ENCODE data around the gene RNPEPL1. TPM values are rescaled to one million over a fixed set of nuclear protein-coding genes. Genes with fewer than 3 reads are reported as not detected.
A peak's percentile ranks its signal among the peaks of the same experiment; 100 is the strongest.

The RNPEPL1 gene
- total RNA-seq, 1 experiment from 2014 or later, result 2.7 TPM

DNA sequence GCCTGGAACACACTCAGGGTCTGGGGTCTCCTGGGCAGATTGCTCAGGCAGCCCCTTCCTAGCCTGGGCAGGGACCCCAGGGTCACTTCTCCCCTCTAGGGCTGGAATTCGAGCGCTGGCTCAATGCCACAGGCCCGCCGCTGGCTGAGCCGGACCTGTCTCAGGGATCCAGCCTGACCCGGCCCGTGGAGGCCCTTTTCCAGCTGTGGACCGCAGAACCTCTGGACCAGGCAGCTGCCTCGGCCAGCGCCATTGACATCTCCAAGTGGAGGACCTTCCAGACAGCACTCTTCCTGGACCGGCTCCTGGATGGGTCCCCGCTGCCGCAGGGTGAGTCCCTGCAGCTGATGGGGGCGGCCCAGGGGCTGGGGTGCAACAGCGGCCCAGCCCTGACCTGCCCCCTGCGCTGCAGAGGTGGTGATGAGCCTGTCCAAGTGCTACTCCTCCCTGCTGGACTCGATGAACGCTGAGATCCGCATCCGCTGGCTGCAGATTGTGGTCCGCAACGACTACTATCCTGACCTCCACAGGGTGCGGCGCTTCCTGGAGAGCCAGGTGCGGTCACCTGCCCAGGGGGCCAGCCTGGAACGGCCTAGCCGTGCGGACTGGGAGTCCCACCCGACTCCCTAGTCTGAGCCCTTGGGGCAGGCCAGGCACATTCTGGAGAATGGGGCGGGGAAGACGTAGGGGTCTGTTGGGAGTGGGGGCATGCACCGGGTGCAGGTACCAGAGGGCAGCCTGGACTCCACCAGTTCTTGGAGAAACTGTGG is 8.3 kb downstream of the RNPEPL1 start:
- DNase-seq (ENCODE audit: low spot score), result no peak

GRCh38 chr2:240577281-240578109 is 9.2 kb downstream of the RNPEPL1 start:
- DNase-seq (ENCODE audit: low spot score), result no peak

DNA sequence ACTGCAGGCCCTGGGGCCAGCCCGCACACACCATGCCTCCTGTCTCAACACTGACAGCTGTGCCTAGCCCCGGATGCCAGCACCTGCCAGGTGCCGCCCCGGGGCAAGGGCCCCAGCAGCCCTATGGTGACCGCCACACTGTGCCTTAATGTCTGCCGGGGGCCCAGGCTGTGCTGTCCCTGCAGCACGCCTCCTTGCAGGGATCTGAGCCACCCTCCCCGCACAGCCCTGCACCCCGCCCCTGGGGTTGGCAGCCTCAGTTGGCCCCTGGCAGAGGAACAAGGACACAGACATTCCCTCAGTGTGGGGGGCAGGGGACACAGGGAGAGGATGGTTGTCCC is 9.8 kb downstream of the RNPEPL1 start:
- no peak for DNase-seq (ENCODE audit: low spot score)

DNA sequence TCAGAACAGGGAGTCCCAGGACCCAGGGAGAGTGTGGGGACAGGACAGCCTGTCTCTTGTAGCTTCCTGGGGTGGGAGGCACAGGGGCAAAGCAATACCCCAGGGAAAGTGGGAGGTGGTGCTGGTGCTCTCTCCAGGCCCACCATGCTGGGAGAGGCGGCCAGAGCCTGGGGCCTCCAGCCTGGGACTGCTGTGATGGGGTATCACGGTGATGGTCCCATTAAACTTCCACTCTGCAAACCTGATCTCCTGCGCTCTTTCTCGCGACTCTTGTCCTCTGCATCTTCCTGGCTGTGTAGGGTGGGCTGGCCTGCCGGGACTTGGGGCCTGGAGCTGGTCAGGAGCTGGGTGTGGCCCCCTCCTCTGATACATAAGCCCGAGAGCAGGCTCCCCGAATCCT is 10.2 kb downstream of the RNPEPL1 start:
- no peak for DNase-seq (ENCODE audit: low spot score)

DNA sequence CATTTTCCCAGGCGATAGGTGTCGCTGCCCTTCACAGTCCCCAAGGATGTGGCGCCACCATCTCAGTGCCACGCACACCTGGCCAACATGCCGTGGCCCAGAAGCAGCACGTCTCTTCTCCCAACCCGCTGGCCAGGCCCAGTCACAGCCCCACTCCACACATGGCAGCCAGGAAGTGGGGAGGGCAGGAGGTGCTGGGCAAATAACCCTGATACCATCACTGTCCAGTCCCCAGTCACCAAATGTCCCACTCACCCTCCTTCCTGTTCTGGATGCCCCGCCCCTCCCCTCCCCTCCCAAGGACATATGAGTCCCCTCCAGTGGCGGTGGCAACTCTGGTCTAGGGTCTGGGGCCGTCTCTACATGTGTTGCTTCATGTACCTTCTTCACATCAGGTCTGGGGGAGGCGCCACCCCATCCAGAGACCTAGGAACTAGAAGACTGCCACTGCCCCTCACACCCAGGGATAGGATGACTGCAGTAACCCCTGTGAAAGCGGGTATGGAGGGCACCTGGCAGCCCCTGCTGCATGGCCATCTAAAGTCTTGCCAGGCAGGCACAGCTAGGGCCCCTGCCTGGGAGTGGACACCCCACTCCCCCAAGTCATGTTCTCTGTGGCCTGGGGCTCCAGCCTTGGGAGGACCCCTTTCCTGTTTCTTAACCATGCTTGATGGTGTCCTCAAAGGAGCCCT is 10.9 kb downstream of the RNPEPL1 start:
- no peak for DNase-seq (ENCODE audit: low spot score)

DNA sequence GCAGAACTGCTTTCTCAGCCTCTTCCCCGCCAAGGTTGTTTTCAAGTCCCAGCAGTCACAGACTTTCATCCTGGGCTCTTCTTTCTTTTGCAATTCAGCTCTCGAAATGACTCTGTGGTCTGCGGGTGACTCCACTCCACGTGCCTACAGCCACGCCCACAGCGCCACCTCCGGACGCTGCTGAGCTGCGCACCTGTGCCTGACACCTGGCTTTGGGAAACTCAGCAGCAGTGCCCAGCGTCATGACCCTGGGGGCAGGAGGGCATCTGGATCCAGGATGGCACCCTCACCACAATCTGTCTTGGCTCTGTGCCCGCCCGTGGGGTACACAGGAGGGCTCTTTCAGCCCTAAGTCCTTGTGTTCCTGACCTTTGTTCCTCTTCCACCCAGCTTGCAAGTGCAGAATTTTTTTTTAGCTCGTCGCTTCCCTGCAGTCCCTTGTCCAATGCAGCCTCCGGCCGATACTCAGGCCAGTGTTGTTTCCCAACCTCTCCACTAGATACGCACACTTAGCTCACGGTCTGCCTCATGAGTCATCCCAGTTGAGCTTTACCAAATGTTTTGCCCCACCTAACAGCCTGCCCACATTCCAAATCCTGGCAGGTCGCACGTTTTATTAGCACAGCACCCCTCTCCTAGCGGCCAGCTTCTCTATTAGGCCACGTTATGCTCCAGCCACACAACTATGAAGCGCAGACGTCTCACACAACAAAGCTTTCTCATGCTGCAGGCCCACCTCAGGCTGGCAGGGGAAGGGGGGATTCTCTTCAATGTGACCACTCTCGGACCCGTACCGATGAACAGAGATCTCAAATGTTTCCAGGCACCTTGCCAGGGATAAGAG is 11.7 kb downstream of the RNPEPL1 start:
- DNase-seq (ENCODE audit: low spot score), result peak; percentile 89

- no peak for DNase-seq (ENCODE audit: low spot score)
These were observed 13.5 kb downstream of the RNPEPL1 start for GRCh38 chr2:240581811-240582210.

GRCh38 chr2:240582781-240583180 is 14.5 kb downstream of the RNPEPL1 start:
- DNase-seq (ENCODE audit: low spot score), result no peak

DNA sequence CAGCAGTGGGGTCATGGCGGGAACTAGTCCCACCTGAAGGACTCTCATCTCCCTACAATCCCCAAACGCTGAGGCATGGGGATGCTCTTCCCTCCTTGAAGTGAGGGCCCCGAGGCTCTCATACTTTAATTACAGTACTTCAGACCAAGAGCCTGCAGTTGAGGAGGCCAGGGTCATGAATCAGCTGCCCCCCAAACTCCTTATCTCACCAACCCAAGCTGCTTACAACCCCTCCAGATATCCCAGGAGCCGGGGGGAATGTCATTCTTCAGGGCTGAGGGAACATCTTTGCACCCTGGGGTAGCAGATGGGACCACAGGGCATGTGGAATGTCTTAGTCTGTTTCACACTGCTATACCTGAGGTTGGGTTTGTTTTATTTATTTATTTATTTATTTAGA is 15.5 kb downstream of the RNPEPL1 start:
- DNase-seq (ENCODE audit: low spot score), result no peak

DNA sequence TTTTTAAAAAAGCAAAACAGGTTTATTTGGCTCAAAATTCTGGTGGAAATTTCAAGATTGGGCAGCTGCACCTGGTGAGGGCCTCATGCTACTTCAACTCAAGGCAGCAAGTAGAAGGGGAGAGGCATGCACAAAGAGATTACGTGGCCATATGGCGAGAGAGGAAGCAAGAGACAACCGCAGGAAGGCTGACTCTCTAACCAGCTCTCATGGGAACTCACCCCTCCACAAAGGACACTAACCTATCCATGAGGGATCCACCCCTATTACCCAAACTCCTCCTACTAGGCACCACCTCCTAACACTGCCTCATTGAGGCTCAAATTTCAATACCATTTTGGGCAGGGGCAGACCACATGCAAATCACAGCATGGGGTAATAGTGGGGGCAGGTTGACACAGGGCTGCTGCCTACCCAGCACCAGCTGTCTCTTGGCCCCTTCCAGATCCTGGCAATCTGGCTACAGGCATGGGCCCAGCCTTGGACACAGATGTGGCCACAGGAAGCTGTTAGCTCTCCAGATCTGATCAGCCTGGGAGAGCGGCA is 16.3 kb downstream of the RNPEPL1 start:
- DNase-seq (ENCODE audit: low spot score), result no peak

GRCh38 chr2:240585101-240585500 is 16.8 kb downstream of the RNPEPL1 start:
- no peak for DNase-seq (ENCODE audit: low spot score)

- no peak for DNase-seq (ENCODE audit: low spot score)
These were observed 17.5 kb downstream of the RNPEPL1 start for GRCh38 chr2:240585681-240586197.

DNA sequence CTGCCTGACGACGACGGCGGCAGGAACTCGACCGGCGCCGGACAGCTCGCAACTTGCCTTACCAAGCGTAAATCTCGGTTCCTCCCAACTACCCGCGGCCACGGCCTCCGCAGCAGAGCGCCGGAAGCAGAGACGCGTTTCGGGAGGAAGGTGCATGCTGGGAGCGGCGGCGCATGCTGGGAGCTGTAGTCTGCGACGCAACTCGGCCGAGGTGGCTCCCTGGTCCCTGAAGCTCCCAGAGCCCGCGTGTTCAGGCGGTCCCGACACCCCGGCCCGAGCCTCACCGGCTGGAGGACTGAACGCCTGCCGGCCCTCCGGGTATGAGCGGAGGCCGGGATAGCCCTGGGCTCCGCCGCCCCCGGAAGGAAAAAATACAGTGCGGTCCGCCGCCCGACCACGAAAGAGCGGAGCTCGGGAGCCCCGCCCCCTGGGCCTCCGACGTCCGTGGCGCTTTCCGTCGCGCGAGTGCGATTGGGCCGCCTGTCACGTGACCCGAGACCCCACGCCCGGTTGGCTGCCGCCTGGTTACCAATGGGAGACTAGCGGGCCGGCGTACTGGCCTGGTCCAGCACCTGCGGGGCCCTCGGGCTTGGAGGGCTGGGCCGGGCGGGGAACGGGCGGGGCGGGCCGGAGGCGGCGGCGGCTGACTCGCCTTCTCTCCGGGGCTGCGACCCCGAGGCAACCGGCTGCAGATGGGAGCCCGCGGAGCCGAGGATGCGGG is 18.1 kb downstream of the RNPEPL1 start, which contains the start of gene CAPN10:
Gene CAPN10, plus strand, starts transcription at position 537 of the 721 bp plus-strand sequence. Its CDS starts 178 bp downstream, at position 715.
- peak; percentile 91 for DNase-seq (ENCODE audit: low spot score)

DNA sequence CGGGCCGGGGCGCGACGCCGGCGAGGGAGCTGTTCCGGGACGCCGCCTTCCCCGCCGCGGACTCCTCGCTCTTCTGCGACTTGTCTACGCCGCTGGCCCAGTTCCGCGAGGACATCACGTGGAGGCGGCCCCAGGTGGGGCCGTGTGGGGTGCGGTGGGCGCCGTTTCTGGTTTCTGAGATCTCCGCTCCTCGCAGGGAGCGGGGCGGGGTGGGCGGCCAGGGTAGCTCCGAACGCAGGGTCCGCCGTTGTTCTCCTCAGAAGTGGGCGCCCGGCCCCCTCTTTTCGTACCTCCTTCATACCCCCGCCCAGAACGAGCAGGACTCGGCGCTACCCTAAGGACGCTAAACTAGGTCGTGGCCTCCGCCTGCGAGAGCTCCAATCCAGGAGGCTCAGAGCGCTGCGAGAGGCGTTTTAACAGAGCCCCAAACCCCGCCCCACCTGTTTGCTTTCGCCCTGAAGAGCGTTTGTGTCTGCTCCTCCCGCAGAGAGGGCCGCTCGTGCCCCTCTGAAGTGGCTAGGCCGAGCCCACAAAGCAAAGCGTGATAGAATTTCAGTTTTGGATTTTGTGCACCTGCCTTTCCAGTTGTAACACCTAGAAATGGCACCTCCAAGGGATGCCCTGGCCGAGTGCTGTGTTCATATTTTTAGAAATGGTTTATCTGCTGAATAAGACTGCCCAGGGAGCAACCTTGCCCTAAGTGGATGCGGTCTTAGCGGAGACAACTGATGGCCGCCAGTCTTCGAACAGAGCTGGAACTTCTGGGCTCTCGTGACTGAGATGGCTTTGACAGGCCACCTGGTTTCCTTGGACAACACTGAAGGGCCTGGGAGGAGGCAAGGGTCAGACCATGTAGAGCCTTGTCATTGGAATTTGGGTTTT is 18.9 kb downstream of the RNPEPL1 start:
- DNase-seq (ENCODE audit: low spot score), result no peak

DNA sequence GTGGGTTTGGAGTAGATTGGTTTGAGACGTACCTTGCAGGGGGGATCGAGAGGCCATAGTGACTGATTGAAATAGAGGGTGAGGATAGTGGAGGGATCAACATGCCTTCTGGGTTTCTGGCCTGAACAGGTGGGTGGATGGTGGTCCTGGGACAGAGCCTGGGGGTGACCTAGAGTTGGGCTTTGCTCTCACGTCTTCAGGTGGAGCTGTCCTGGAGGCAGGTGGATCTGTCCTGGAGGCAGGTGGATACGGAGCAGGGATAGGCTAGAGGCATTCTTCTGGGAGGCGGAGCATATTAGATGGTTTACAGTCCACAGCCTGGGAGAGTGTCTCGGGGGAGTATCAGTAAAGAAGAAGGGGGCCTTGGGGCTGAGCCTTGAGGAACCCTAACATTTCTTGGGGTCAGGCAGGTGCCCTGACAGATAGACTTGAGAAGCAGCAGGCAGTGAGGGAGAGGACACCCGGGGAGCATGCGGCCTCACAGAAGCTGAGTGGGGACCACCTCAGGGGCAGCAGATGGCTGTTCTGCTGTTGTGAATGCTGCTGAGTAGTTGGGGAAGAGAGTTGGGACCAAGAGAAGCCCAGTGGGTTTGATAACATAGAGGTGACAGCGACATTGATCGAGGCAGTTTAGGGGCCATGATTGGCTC is 19.8 kb downstream of the RNPEPL1 start:
- DNase-seq (ENCODE audit: low spot score), result no peak

DNA sequence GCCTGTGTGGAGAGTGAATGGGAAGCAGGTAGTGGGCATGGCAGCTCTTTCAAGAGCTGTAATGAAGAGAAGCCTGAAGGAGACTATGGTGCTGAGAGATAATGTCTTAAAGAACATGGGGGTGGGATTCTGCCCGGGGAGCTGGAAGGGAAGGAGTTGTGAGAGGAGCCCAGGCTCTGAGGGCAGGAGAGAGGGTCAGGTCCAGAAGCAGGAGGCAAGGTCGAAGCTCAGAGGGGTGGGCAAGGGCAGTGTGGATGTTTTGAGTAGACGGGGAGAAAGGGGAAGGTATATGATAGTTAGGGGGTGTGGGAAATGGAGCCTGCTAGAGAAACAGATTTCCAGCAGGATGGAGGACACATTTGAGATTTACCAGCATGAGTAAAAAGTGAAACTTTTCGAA is 20.4 kb downstream of the RNPEPL1 start:
- no peak for DNase-seq (ENCODE audit: low spot score)

DNA sequence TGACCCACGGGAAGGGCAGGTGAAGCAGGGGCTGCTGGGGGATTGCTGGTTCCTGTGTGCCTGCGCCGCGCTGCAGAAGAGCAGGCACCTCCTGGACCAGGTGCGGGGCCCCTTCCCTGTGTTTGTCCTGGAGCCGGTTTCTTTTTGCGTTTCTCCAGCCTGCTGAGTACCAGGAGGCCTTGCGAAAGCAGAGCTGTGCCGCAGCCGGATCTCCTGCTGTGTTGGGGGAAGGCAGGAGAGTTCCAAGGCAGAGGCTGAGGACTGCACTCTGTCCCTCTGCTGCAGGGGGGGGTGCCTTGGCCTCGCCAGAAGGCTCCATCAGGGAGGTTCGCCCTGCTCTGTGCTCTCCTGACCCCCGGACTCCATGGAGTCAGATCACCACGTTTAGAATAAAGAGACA is 21.1 kb downstream of the RNPEPL1 start:
- DNase-seq (ENCODE audit: low spot score), result no peak

DNA sequence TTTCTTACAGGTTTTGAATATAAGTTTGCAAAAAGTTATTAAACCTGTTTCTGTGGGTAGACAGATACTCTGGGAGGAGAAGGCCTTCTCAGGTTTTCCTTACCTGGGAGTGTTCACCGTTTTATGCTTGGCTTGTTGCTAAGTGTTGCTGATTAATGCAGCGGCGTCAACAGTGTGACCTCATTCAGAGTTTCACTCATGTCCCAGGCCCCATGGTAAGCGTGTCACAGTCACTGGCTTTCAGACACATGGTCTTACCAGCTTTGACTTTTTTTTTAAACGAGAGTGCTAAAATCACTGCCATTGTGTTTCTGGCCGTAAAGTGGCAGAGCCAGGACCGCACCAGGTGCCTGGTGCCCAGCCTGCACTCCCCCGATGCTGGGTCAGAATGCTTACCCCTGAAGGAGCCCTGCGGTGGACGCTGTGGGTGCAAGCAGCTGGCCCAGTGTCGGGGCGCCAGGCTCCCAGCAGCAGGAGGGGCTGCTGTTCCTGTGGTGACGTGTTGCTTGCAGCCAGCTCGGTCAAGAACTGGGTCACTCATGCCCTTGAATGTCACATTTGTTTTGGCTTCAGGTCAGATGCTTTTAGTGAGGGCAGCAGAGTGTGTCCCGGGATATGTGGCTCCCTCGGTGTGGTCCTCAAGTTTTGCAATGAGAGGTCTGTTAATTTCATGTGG is 21.7 kb downstream of the RNPEPL1 start:
- DNase-seq (ENCODE audit: low spot score), result no peak
